ENCODE data around the gene USP3.
"Not testable (repeated sequence)": the region's sequence is repeated elsewhere in the genome, so short reads cannot be mapped to it uniquely, and the experiment has no call there.

USP3 gene

DNA sequence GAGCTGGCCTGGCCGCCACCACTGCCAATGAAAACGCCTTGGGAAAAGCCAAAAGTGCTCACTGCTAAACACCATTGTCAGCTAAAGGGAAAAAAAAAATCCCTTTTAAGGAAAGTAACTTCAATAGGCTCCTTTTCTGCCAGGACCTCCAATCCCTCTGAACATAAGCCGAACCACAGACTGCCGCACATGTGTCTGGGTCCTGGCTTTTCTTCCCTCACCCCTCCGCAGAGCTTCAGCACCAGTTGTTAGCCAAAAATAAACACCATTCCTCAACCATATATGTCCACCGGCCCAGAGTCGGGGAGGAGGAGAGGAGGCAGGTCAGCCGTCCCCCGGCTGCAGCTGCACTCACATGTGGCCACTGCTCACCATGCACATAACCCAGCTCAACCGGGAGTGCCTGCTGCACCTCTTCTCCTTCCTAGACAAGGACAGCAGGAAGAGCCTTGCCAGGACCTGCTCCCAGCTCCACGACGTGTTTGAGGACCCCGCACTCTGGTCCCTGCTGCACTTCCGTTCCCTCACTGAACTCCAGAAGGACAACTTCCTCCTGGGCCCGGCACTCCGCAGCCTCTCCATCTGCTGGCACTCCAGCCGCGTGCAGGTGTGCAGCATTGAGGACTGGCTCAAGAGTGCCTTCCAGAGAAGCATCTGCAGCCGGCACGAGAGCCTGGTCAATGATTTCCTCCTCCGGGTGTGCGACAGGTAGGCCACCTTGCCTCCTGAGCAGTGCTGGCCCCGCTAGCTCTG lies 92.8 kb downstream of the USP3 start, which contains the start of gene FBXL22:
Gene FBXL22 (plus strand): TSS at position 350 of the 753 bp plus-strand sequence. CDS start 6 bp downstream, at position 356.
- no peak for DNase-seq

DNA sequence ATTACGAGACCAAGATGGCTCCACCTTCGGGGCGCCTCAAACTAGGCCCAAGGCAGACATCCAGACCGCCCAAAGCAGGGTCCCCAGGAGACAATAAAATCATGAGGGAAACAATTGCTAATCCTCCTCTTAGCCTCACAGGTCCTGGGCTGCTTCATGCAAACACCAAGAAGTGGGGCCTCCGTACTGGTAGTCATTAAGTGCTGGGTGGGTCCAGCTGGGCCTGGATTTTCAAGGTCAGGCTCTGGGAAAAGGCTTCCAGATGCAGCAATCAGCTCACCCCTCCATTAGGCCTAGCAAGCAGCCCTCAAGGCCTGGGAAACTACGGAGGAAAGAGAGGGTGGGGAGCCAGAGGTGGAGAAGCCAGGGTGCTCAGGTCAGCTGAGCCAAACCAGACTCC lies 93.4 kb downstream of the USP3 start:
- DNase-seq, result no peak

DNA sequence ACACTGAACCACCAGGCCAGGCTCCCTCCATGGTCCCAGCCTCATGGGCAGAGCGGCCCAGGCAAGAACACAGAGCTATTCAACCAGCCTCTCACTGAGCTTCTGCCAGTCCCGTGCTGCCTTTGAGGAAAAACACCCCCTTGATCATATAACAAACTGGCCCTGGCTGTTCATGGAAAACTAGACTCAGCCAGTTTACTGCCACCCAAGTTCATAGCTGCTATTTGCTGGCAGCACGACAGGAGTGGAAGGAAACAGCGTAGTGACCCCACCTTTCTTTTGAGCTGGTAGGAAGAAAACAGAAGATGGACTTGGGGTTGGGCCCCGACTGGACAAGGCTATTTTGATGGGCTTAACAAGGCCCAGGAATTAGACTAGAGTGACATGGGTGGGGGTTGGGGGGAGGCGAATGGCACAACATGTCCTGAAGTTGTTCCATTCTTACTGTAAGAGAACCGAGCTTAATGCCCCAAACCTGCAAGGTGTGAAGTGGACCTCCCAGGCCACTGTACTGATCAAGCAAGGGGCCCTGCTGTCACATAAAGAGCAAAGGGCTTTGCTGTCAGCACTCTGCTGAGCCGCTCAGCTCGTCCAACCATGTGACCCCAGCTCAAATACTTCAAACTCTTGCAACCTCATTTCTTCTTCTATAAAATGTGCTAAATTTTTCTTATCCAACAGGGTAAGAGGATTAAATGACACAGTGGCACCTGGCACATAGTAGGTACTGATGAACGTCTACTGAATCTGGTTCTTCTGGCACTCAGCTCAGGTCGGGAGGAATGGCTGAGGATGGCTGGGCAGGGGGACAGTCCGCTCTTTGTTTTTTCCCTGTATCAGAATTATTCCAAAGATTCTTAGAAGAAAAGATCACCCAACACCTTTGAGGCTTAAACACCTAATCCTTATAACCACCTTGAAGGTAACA lies 94.3 kb downstream of the USP3 start:
- DNase-seq, result no peak

DNA sequence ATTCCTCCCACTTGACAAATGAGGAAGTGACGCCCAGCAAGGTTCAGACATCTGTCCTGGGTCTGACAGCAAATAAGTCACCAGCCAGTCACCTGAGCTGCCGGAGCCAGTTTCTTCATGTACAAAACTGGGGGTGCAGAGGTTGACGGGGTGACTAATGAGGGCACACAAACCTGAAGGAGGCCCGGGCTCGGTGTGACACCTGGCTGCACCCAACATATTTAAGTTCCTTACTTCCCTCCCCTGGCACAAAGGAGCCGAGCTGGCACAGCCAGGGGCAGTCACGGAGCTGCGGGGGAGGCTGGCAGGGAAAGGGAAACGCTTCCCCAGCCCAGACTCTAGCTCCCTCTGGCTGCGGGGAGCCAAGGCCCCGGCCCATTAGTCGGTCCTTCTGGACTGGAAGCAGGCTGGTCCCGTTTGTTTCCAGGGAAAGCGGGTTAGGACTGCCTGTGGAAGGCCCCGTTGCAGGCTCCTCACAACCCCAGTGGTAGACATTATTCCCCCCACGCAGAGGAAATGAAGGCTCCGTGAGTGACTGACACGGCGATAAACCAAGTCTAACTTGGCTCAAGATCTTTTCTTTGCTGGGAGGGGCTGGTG lies 95.1 kb downstream of the USP3 start:
- DNase-seq, result peak; percentile 56

DNA sequence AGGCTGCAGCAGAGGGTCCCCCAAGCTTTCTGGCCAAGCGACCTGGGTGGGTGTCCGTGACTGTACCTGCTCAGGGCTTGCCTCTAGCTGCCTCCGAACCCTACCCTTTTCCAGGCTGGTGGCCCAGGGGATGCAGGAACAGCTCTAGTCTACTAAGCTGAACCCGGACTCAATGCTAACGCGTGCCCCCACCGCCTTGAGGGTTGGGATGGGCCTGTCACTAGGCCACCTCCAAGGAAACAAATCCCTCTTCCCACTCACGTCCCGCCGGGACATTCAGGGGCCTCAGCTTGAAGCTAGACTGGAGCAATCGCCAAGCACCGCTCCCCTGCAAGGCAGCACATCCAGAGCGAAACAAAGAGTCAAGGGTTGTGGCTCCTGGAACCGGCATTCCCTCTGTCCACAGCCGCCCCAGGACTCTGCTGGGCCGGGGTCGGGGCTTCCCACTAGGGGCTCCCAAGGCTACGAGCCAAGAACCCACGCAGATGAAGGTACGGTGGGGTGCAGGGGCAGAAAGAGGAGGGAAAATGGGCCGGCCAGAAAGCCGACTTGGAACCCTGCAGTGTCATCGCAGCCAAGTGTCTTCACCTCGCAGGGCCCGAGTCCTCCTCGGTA lies 95.7 kb downstream of the USP3 start:
- peak; percentile 42 for DNase-seq

DNA sequence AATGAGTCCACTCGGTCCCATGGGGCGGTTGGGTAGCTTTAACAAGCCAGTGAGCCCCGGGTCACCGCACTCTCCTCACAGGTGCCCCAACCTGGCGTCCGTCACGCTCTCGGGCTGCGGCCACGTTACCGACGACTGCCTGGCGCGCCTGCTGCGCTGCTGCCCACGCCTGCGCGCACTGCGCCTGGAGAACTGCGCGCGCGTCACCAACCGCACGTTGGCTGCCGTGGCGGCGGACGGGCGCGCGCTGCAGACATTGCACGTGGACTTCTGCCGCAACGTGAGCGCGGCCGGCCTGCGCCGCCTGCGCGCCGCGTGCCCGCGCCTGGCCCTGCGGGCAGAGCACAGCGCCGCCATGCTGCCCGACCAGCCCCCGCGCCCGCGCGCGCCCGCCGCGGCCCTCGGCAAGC lies 96.2 kb downstream of the USP3 start:
- peak; percentile 94 for DNase-seq

DNA sequence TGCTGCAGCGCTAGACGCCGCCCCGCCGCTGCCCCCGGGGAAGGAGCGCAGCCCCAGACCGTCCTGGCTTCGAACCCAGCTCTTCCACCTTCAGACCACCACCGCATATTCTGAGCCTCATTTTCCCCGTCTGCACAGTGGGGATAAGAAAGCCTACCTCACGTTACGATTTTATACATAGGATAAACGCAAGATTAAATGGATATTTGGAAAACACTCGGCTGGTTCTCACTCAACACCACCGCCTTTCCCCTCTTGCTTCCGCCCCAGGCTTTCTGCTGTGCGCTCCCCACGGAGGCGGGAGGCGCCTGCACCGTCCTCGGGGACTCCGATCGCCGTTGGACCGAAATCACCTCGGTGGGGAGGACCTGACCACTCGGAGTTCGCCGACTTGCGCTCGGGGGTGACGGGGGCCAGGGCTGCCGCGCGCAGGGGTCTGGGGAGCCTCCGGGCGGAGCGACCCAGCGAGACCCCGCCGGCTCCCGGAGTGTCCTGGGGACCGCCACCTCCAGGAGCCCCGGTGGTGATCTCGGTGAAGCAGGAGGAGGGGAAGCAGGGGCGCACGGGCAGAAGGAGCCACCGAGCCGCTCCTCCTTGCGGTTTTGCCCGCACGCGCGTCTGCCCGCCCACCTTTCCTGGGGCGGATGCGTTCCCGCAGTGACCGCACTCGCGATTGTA lies 96.8 kb downstream of the USP3 start:
- DNase-seq, result peak; percentile 71

DNA sequence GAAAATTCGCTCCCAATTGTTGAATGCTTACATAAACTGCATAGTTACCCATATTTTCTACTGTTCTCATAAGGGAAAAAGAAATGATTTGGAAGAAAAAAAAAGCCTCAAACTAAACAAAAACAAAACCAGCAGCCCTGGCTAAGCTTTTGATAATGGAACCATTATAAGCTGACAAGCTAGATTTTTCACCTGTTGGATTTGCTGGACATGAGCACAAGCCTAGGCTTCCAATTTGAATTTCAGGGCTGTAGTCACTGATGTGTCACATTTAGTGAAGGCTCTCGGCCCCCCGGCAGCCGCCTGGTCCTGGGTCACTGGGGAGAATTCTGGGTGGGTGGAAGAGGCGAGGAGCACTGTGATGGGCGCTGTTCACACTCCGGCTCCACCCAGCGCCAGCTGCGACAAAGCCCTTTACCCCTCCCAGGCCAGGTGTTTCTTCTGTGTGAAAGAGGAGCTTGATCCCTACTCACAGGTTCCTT lies 97.4 kb downstream of the USP3 start:
- peak; percentile 36 for DNase-seq

DNA sequence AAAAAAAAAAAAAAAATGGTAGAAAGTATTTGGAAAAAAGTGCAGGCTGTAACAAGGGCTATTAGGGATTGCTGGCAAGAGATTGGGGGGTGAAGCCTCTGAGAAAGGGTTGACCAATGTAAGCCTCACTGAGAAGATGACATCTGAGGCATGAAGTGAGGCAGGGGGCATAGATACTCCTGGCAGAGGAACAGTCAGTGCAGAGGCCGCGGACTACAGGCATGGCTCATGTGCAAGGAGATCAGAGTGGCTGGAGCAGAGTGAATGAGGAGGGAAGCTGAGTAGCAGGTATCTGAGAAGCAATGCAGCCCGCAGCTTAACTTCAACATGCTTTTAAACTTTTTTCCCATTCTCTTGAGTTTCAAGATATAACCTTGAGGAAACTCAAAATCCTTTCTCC lies 98.2 kb downstream of the USP3 start:
- DNase-seq, result no peak

DNA sequence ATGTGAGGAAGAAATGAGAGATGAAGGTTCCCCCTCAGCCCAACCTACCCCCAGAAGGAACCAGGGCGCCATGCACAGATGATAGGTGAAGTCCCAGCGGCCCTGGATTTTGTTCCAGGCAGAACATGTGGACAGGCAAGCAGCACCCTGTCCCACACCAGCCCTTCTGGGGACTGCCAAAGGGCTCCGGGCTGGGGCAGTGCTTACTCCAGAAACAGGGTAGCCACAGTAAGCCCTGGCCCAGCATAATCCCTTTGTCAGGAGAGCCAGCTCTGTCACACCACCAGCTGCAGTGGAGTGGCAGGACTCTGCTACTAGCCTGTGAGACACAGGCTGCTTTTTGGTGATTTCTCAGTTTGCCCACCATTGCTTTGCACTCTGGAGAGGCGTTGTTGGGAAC lies 99.1 kb downstream of the USP3 start:
- DNase-seq, result no peak

DNA sequence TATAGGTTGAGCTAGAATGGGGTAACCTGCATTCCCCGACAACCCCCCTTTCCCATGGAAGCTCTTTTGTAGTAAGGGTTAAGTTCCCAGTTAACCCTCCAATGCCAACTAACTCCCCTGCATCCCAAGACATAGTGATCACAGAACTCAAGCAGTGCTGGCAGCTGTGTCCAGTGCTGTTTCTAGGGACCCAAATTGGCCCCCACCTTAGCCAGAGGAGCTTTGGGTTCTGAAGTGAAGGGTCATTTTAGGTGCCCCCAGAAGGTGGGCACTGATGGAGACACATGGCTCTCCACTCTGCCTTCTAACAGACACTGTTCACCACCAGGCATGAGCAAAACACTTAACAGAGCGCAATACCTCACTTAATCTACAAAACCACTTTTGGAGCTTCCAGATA lies 99.9 kb downstream of the USP3 start:
- no peak for DNase-seq

DNA sequence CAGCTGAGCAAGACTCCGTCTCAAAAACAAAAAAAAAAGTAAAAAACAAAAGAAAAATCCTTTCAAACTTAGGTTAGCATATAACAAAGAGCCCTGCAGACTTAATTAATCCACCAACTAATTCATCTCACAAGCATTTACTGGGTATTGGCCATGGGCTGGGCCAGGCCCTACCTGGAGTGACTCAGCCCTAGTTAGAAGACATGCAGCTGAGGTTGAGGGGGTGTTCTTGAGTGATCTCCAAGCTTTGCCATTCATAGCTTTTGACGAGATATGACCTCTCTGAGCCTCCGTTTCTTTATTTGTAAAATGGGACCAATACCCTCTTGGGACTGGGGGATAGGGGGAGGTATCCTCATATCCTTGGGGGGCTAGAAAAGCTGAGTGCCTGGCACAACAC lies 100.6 kb downstream of the USP3 start:
- no peak for DNase-seq

DNA sequence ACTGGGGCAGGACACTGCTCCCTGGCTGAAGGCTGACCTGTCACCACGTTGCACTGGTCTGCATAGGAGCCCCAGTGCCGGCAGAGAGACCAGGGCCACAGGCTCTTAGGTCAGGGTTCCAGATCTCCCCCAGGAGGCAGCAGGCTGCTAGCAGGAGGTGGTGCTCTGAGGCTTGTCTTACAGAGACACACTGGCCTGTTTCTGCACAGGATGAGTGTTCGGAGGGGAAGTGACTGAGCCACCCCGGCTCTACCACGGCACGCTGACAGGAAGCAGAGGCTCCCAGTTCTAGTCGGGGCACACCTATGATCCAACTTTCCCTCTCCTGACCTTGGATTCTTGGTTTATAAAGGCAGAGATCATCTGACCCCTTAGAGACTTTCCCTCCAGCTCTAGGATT lies 101.4 kb downstream of the USP3 start:
- peak; percentile 73 for DNase-seq

DNA sequence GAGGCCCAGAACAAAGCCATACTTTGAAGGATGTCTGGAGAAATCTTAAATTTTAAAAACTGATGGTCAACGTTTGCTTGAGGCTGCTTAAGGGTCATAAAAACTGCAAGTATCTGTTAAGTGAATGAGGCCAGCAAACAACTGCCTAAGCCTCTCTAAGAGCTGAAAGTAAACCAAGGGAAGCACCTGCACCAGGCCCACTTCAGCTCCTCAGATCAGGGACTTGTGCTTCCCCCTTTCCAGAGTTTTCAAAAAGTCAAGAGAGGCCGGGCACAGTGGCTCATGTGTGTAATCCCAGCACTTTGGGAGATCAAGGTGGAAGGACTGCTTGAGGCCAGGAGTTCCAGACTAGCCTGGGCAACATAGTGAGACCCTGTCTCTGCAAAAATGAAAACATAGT lies 101.9 kb downstream of the USP3 start:
- no peak for DNase-seq

DNA sequence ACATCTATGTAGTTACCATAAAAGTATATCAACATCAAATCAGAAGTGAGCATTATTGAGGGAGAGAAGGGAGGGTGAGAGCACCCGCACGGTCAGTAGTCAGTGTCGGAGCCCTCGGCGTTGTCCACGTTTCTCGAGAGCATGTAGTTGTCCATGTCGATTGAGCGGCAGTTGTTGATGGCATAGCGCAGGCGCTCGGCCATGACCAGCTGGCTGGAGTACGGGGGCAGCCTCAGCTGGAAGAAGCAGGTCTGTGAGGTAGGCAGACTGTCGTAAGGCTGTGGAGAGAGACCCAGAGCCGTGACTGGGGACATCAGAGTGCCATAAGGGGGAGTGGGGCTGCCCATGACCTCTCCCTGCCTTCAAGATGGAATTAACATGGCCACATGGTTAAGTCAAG lies 104.6 kb downstream of the USP3 start:
- DNase-seq, result no peak

DNA sequence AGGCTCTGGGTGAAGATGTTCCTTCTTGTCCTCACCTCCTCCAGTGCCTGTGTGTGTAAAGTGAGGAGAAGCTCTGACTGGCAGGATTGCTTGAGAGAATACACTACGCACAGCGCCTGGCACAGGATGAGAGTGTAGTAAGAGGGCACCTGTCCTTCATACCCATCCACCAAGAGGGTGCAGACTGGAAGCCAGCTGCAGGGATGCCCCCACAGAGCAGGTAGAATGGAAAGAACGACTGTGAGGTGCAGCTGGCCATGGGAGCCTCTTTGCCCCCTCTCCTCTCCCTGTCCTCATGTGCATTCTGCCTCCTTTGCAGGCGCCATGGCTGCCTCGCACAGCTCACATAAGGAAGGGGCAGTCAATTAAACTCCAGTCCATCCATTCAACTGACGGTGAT lies 105.1 kb downstream of the USP3 start:
- no peak for DNase-seq

DNA sequence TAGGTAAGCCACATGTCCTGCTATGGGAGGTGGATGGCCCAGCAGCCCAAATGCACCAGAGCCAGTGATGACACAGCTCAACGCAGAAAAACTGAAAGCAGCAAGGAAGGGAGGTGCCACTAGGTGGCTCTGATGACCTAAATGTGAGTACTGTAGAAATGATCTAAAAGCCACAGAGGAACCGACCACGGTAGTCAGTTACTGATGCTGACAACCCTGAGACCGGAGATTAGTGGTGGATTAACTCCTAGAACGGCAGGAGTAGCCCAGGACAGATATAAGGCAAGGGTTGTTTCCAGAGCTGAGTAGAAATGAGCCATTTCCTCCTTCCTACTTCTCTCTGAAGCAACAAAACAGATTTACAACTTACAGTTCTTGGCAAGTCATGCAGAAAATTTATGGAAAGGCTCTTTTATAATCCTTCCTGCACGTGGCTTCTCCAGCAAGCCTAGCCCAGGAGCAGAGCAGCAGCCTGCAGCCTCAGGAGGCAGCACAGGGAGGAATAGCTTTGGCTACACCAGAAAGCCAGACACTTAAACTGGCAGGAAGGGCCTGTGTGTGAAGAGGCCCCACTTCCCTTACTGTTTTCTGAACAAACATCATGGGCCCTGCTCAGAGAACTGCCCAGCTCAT lies 105.9 kb downstream of the USP3 start:
- DNase-seq, result peak; percentile 83

DNA sequence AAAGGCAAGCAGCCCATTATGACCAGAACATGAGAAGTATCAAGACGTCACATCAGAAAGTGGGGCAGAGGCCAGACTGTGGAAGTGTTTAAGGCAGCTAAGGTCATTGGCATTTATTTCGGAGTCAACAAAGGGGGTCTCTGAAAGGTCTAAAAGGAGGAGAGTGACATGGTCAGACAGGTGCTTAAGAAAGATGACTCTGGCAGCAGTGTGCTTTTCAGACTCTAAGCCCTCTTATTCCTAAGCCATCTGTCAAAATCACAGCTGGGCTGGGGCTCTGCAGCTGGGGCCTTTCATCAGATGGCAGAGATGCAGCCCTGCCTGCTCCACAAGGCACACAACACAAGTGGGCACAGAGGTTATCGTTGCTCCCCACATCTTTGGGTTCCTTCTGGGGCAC lies 106.8 kb downstream of the USP3 start:
- no peak for DNase-seq

DNA sequence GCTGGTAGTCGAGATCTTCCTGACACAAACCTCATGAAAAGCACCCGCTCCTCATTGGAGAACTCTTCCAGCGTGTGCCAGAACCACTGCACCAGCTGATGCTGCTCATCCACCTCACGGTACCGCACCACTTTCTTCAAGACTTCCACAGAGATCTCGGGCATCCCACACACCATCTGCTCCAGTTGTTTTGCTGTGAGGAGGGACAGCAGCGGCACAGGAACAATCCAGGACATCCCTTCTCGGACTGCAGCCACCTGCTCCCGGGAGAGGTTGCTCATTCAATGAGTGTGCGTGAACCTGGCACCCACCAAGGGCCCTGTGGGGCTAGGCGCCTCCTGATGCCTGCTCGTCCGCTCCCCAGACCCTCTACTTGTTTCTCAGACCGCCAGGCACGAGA lies 107.9 kb downstream of the USP3 start:
- DNase-seq, result no peak

DNA sequence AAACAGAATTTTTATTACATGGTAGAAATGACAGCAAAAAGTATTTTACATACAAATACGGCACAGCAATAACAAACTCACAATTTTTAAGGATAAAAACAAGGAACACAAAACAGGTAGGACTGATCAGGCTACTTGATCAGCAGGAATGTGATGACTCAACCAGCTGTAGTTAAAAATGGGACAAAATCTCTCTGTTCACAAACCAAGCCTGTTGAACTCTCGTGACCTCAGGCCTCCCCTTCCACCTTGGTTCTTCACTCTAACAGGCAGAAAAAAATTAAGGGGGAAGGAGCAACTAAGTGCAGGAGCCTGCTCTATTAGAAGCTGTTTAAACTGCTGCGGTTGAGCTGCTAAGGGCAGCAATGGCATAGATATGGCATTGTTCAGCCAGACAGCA lies 111.5 kb downstream of the USP3 start:
- no peak for DNase-seq

DNA sequence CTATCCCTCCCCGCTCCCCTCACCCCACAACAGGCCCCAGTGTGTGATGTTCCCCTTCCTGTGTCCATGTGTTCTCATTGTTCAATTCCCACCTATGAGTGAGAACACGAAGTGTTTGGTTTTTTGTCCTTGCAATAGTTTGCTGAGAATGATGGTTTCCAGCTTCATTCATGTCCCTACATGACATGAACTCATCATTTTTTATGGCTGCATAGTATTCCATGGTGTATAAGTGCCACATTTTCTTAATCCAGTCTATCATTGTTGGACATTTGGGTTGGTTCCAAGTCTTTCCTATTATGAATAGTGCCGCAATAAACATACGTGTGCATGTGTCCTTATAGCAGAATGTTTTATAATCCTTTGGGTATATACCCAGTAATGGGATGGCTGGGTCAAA lies 112.8 kb downstream of the USP3 start:
- DNase-seq, result not testable (repeated sequence)

DNA sequence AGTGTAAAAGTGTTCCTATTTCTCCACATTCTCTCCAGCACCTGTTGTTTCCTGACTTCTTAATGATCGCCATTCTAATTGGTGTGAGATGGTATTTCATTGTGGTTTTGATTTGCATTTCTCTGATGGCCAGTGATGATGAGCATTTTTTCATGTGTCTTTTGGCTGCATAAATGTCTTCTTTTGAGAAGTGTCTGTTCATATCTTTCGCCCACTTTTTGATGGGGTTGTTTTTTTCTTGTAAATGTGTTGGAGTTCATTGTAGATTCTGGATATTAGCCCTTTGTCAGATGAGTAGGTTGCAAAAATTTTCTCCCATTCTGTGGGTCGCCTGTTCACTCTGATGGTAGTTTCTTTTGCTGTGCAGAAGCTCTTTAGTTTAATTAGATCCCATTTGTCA lies 113.2 kb downstream of the USP3 start:
- not testable (repeated sequence) for DNase-seq

All from stimulated activated CD4-positive, alpha-beta T cell treated with anti-CD3 and anti-CD28 coated beads, Interleukin-15, amount 100 ng/mL, for 24 hours (primary cell).